ENCODE results near the gene SLC5A11.

DNA sequence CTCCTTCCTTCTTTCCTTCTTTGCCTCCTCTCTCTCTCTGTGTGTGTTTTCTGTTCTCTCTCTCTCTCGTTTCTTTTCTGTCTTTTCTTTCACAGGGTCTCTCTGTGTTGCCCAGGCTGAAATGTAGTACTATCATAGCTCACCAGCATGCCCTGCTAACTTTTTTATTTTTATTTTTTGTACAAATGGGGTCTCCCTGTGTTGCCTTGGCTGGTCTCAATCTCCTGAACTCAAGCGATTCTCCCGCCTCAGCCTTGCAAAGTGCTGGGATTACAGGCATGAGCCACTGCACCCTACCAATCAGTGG lies 1.5 kb downstream of the SLC5A11 start:
- TF ChIP-seq CREB1 (IDR thresholded peaks at IDR 0.05; ENCODE audit: low read depth) (no peak), RAD21 (IDR thresholded peaks at IDR 0.05; ENCODE audit: low read depth) (no peak)
- TF ChIP-seq, protein P1, sequence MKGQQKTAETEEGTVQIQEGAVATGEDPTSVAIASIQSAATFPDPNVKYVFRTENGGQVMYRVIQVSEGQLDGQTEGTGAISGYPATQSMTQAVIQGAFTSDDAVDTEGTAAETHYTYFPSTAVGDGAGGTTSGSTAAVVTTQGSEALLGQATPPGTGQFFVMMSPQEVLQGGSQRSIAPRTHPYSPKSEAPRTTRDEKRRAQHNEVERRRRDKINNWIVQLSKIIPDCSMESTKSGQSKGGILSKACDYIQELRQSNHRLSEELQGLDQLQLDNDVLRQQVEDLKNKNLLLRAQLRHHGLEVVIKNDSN (IDR thresholded peaks at IDR 0.05): no peak

All from Ishikawa (cell line).